Vagina (tissue), 2 donors: Measurements from ENCODE around the gene PTGFR. TPM values are rescaled to one million over a fixed set of nuclear protein-coding genes. Genes with fewer than 3 reads are reported as not detected.

Experiments
- DNase-seq, 2 donors: peaks; one replicate each; pipeline ENCODE4 v3.0.0-alpha.2; 2017; ENCODE audit errors: extremely low spot score in 2 of 2
- H3K27ac ChIP-seq: fragments of 200-600 bp; sonication (generic); one replicate; pipeline ENCODE4 v1.5.1; 2019
- H3K27me3 ChIP-seq: fragments of 200-600 bp; sonication (generic); one replicate; pipeline ENCODE4 v1.5.1; 2019
- H3K36me3 ChIP-seq, 2 donors: fragments of 200-600 bp; sonication (generic); one replicate each; pipeline ENCODE4 v1.5.1; 2017 to 2019
- H3K4me1 ChIP-seq: fragments of 200-600 bp; sonication (generic); one replicate; pipeline ENCODE4 v1.5.1; 2019
- H3K4me3 ChIP-seq, 2 donors: fragments of 200-600 bp; sonication (generic); 1 replicate in 1 of 2; 2 replicates in 1 of 2; pipeline ENCODE4 v1.5.1; 2016 to 2019
- H3K9me3 ChIP-seq: fragments of 200-600 bp; sonication (generic); one replicate; pipeline ENCODE4 v1.5.1; 2019
- POLR2A ChIP-seq, 2 donors: fragments of 450-650 bp; IDR thresholded peaks; one replicate each; pipeline ENCODE4 v1.6.1; 2017; ENCODE audit warnings: antibody characterized with exemption in 2 of 2, mild to moderate bottlenecking in 2 of 2, moderate library complexity in 2 of 2
- POLR2AphosphoS5 ChIP-seq, 2 donors: sonication (generic); formaldehyde crosslinking; IDR thresholded peaks; one replicate each; pipeline ENCODE4 v1.9.0; 2017; ENCODE audit warnings: antibody characterized with exemption in 2 of 2, mild to moderate bottlenecking in 2 of 2, low read depth in 1 of 2; ENCODE audit not compliant: insufficient read depth in 1 of 2
- intact Hi-C: fragments of 100-400 bp; cut with DNase I; formaldehyde crosslinking; loops from one replicate; pipeline ENCODE4 v1.15.1; 2023
- total RNA-seq: library from RNA; depleted of rRNA; stranded (reverse); fragments of >200 nt; gene quantifications from one replicate; pipeline ENCODE4 v1.2.3, GENCODE V29; 2016
- TF ChIP-seq, protein P1 (sequence below), 3 experiments: fragments of 450-650 bp in 2 of 3; fragments of 200-600 bp in 1 of 3; sonication (generic) in 1 of 3; IDR thresholded peaks; one replicate each; pipeline ENCODE4 v1.5.1; 2017 to 2019; ENCODE audit warnings: antibody characterized with exemption in 3 of 3, mild to moderate bottlenecking in 2 of 3, moderate library complexity in 2 of 3

Gene PTGFR
- total RNA-seq, 1 donor from 2014 or later: 4.4 TPM

DNA sequence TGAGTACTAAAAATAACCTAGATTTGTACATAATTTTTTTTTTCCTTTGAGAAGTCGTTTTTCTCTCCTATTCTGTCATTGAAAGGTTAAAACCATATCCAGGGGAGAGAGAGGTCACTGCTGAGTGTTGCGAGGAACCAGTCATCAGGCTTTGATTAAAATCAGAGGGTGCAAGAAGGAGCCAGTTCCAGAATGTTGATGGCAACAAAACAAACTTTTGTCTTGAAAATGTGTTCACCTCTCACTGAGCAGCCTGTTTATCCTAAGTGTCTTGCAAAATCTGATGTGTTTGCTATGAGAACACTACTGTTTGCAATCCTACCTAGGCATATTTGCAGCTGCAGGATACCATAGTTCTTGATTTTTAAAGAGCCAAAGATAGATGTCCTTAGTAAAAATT lies 25.9 kb downstream of the PTGFR start:
- Histone ChIP-seq H3K4me3 (no peak overlapping the region), H3K27ac (no peak overlapping the region), H3K36me3 (no peaks in the 10 kb centered on the region), H3K9me3 (no peaks in the 10 kb centered on the region), H3K4me1 (no peaks in the 10 kb centered on the region), H3K27me3 (no peaks in the 10 kb centered on the region)
- no peak for TF ChIP-seq POLR2A (IDR thresholded peaks at IDR 0.05)
- TF ChIP-seq POLR2AphosphoS5 (IDR thresholded peaks at IDR 0.05; ENCODE audit: insufficient read depth in 1 of 2, low read depth in 1 of 2): no peak
- intact Hi-C loops: no loop called here
- DNase-seq: no peak

DNA sequence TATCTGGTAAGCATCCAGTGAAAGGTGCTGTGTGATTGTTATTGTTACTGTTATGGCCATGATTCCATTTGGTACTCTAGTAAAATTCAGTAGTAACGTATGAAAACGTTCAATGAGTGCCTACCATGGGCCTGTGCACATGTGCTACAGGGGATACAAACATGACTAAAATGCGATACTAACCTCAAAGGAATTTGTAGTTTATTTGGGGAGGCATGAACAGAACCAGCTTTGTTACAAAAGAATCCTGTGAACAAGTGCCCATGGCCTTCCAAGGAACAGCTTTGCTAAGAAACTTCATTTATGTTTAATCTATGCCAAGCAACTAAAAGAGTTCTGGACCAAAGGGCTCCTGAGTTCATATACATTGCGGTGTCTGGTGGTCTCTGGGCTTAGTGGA lies 28.7 kb downstream of the PTGFR start:
- H3K27me3 ChIP-seq: no peaks in the 10 kb centered on the region
- no peak overlapping the region for H3K27ac ChIP-seq
- TF ChIP-seq, protein P1, sequence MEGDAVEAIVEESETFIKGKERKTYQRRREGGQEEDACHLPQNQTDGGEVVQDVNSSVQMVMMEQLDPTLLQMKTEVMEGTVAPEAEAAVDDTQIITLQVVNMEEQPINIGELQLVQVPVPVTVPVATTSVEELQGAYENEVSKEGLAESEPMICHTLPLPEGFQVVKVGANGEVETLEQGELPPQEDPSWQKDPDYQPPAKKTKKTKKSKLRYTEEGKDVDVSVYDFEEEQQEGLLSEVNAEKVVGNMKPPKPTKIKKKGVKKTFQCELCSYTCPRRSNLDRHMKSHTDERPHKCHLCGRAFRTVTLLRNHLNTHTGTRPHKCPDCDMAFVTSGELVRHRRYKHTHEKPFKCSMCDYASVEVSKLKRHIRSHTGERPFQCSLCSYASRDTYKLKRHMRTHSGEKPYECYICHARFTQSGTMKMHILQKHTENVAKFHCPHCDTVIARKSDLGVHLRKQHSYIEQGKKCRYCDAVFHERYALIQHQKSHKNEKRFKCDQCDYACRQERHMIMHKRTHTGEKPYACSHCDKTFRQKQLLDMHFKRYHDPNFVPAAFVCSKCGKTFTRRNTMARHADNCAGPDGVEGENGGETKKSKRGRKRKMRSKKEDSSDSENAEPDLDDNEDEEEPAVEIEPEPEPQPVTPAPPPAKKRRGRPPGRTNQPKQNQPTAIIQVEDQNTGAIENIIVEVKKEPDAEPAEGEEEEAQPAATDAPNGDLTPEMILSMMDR (IDR thresholded peaks at IDR 0.05): no peak
- TF ChIP-seq POLR2AphosphoS5 (IDR thresholded peaks at IDR 0.05; ENCODE audit: insufficient read depth in 1 of 2, low read depth in 1 of 2): no peak
- no peak for TF ChIP-seq POLR2A (IDR thresholded peaks at IDR 0.05)
- no peak overlapping the region for H3K4me3 ChIP-seq
- DNase-seq: no peak
- no peaks in the 10 kb centered on the region for H3K36me3 ChIP-seq
- intact Hi-C loops: no loop called here
- no peaks in the 10 kb centered on the region for H3K9me3 ChIP-seq
- no peaks in the 10 kb centered on the region for H3K4me1 ChIP-seq

DNA sequence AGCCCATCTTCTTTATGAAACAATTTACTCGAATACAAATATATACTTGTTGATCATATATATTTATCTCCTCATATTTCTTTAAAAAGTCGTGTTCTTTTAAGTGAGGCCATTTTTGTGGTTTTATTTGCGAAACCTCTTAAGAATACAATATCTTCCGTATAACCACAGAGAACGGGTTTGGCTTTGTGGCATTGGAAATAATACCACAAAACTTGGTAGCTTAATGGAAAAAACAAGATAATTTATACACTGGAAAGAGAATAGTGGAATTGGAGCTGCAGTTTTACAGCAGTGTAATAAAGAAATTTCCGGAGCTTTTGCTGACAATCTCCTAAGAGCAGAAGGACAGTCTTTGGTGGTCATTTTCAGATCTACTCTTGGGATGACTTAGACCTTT lies 29.4 kb downstream of the PTGFR start:
- no peaks in the 10 kb centered on the region for H3K4me1 ChIP-seq
- H3K36me3 ChIP-seq: no peaks in the 10 kb centered on the region
- no peak overlapping the region for H3K4me3 ChIP-seq
- TF ChIP-seq POLR2AphosphoS5 (IDR thresholded peaks at IDR 0.05; ENCODE audit: insufficient read depth in 1 of 2, low read depth in 1 of 2) (no peak), POLR2A (IDR thresholded peaks at IDR 0.05) (no peak)
- TF ChIP-seq, protein P1 (IDR thresholded peaks at IDR 0.05): no peak
- DNase-seq: no peak
- H3K9me3 ChIP-seq: no peaks in the 10 kb centered on the region
- no peak overlapping the region for H3K27ac ChIP-seq
- no peaks in the 10 kb centered on the region for H3K27me3 ChIP-seq
- intact Hi-C loops: no loop called here

DNA sequence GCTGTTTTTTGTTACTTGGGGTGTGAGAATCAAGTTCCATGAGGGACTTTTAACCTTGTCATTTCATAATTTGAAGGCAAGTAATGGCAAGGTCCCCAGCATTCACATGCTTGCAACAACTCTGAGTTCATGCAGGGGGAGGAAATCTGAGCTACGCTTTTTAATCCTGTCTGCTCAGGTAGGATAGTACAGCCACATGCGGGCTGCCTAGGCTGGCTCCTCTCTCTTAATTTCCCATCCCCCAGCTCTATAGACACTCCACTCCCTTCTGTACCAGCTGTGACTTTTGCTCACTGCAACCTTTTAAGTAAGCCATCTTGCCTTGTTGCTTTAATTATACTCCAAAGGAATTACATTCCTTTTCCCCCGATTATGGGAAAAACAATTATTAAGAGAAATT lies 30.1 kb downstream of the PTGFR start:
- H3K27me3 ChIP-seq: no peaks in the 10 kb centered on the region
- DNase-seq: no peak
- no peaks in the 10 kb centered on the region for H3K4me1 ChIP-seq
- no peaks in the 10 kb centered on the region for H3K36me3 ChIP-seq
- TF ChIP-seq POLR2A (IDR thresholded peaks at IDR 0.05): no peak
- no peak for TF ChIP-seq POLR2AphosphoS5 (IDR thresholded peaks at IDR 0.05; ENCODE audit: insufficient read depth in 1 of 2, low read depth in 1 of 2)
- TF ChIP-seq, protein P1 (IDR thresholded peaks at IDR 0.05): no peak
- intact Hi-C loops: no loop called here
- no peak overlapping the region for H3K4me3 ChIP-seq
- H3K27ac ChIP-seq: no peak overlapping the region
- H3K9me3 ChIP-seq: no peaks in the 10 kb centered on the region

GRCh38 chr1:78522136-78522535 lies 31.4 kb downstream of the PTGFR start:
- no peaks in the 10 kb centered on the region for H3K9me3 ChIP-seq
- TF ChIP-seq POLR2AphosphoS5 (IDR thresholded peaks at IDR 0.05; ENCODE audit: insufficient read depth in 1 of 2, low read depth in 1 of 2) (no peak), POLR2A (IDR thresholded peaks at IDR 0.05) (no peak)
- TF ChIP-seq, protein P1 (IDR thresholded peaks at IDR 0.05): no peak
- no peaks in the 10 kb centered on the region for H3K27me3 ChIP-seq
- intact Hi-C loops: no loop called here
- H3K27ac ChIP-seq: no peak overlapping the region
- H3K36me3 ChIP-seq: no peaks in the 10 kb centered on the region
- no peak overlapping the region for H3K4me3 ChIP-seq
- DNase-seq: no peak
- H3K4me1 ChIP-seq: no peaks in the 10 kb centered on the region
